IPS DF 4.7 (cell line): ENCODE data around the gene GAPDH.
"Not testable (repeated sequence)": the region's sequence is repeated elsewhere in the genome, so short reads cannot be mapped to it uniquely, and the experiment has no call there.

Source experiments
- DNase-seq: peaks from one replicate; pipeline ENCODE4 v3.0.0-alpha.2; 2013; ENCODE audit warnings: low spot score; ENCODE audit errors: extremely low read depth

Gene GAPDH

GRCh38 chr12:6533923-6534694, at the start of gene GAPDH:
Gene GAPDH, plus strand, starts transcription at chr12:6534517. Its CDS starts 316 bp downstream, at chr12:6534833.
- no peak for DNase-seq

GRCh38 chr12:6488240-6488639, 46.1 kb upstream of the GAPDH start:
- no peak for DNase-seq

GRCh38 chr12:6489449-6489848, 44.9 kb upstream of the GAPDH start:
- DNase-seq: no peak

GRCh38 chr12:6490673-6491072, 43.6 kb upstream of the GAPDH start:
- DNase-seq: not testable (repeated sequence)

- peak; percentile 62 for DNase-seq
Observed at GRCh38 chr12:6492838-6493496, 41.4 kb upstream of the GAPDH start, which contains the start of gene MRPL51. Gene MRPL51, minus strand, starts transcription at chr12:6493262. Its CDS starts 126 bp downstream, at chr12:6493136.

GRCh38 chr12:6493497-6494257, 40.6 kb upstream of the GAPDH start, which contains the start of gene NCAPD2:
Gene NCAPD2, plus strand, starts transcription at chr12:6494102. Its CDS starts 997 bp downstream, at chr12:6495099.
- peak; percentile 72 for DNase-seq

- no peak for DNase-seq
Observed at GRCh38 chr12:6494258-6494743, 40.0 kb upstream of the GAPDH start.

- DNase-seq: no peak
Observed at GRCh38 chr12:6494968-6495367, 39.3 kb upstream of the GAPDH start.

GRCh38 chr12:6497291-6497690, 37.0 kb upstream of the GAPDH start:
- not testable (repeated sequence) for DNase-seq

- no peak for DNase-seq
Observed at GRCh38 chr12:6500466-6500865, 33.9 kb upstream of the GAPDH start.

- no peak for DNase-seq
Observed at GRCh38 chr12:6507102-6507998, 27.0 kb upstream of the GAPDH start.

- no peak for DNase-seq
Observed at GRCh38 chr12:6508087-6508486, 26.2 kb upstream of the GAPDH start.

- no peak for DNase-seq
Observed at GRCh38 chr12:6520186-6520585, 14.1 kb upstream of the GAPDH start.

- DNase-seq: no peak
Observed at GRCh38 chr12:6522193-6522592, 12.1 kb upstream of the GAPDH start.

- no peak for DNase-seq
Observed at GRCh38 chr12:6523708-6524107, 10.6 kb upstream of the GAPDH start.

GRCh38 chr12:6524648-6525047, 9.7 kb upstream of the GAPDH start:
- DNase-seq: no peak

GRCh38 chr12:6526201-6526600, 8.1 kb upstream of the GAPDH start:
- DNase-seq: no peak

GRCh38 chr12:6526766-6527525, 7.4 kb upstream of the GAPDH start:
- DNase-seq: no peak

GRCh38 chr12:6527711-6528110, 6.6 kb upstream of the GAPDH start:
- DNase-seq: no peak
